Transverse colon (tissue), 4 donors: ENCODE measurements around the gene METTL21C. TPM values are rescaled to one million over a fixed set of nuclear protein-coding genes. Genes with fewer than 3 reads are reported as not detected.

ENCODE experiments used
- DNase-seq: peaks from one replicate; pipeline ENCODE4 v3.0.0-alpha.2; 2019
- H3K27ac ChIP-seq, 4 donors: fragments of 200-600 bp; sonication (generic); 2 replicates each; pipeline ENCODE4 v1.5.1; 2016 to 2018; ENCODE audit warnings: inconsistent platforms in 4 of 4
- H3K27me3 ChIP-seq: fragments of 200-600 bp; sonication (generic); 2 replicates; pipeline ENCODE4 v1.5.1; 2017; ENCODE audit warnings: inconsistent platforms
- H3K36me3 ChIP-seq, 4 donors: fragments of 200-600 bp; sonication (generic); 2 replicates each; pipeline ENCODE4 v1.5.1; 2017 to 2019; ENCODE audit warnings: inconsistent platforms in 4 of 4
- H3K4me1 ChIP-seq, 4 donors: fragments of 200-600 bp; sonication (generic); 2 replicates each; pipeline ENCODE4 v1.5.1; 2017 to 2020; ENCODE audit warnings: inconsistent platforms in 4 of 4
- H3K4me3 ChIP-seq, 4 donors: fragments of 200-600 bp; sonication (generic); 1 replicate in 1 of 4; 2 replicates in 3 of 4; pipeline versions ENCODE4 v1.5.1 to v1.6.1; 2017 to 2019; ENCODE audit warnings: inconsistent platforms in 4 of 4
- H3K9me3 ChIP-seq, 2 donors: fragments of 200-600 bp; sonication (generic); 2 replicates each; pipeline ENCODE4 v1.5.1; 2017 to 2019; ENCODE audit warnings: inconsistent platforms in 2 of 2
- EP300 ChIP-seq: sonication (generic); formaldehyde crosslinking; IDR thresholded peaks from one replicate; pipeline ENCODE4 v1.6.1; 2017; ENCODE audit warnings: antibody characterized with exemption, low read depth
- POLR2A ChIP-seq: fragments of 450-650 bp; IDR thresholded peaks from one replicate; pipeline ENCODE4 v1.6.1; 2016; ENCODE audit warnings: antibody characterized with exemption, mild to moderate bottlenecking, moderate library complexity
- POLR2AphosphoS5 ChIP-seq, 3 donors: sonication (generic); formaldehyde crosslinking; IDR thresholded peaks; one replicate each; pipeline ENCODE4 v1.6.1; 2016; ENCODE audit warnings: antibody characterized with exemption in 3 of 3
- WGBS, 2 donors: methylation state at CpG; one replicate each; pipeline ENCODE4 v1.1.5; 2018; ENCODE audit warnings: low coverage in 1 of 2; 5-methylcytosine and 5-hydroxymethylcytosine counted together
- in situ Hi-C, 4 donors: fragments of 200-750 bp; cut with MboI; loops; one replicate each; pipeline versions ENCODE4 v1.15.0 to v1.15.1; 2017; ENCODE audit warnings: low sequenced_read_pairs in 3 of 4, low pct_ligation_motif_present in 1 of 4, low pct_unique_long_range_greater_than_20kb in 1 of 4
- intact Hi-C: fragments of 100-400 bp; cut with DNase I; formaldehyde crosslinking; loops from one replicate; pipeline ENCODE4 v1.15.1; 2023; ENCODE audit warnings: low total_unique reads
- total RNA-seq, 4 donors: library from RNA; depleted of rRNA; stranded (reverse); fragments of >200 nt; gene quantifications; one replicate each; pipeline ENCODE4 v1.1.0, GENCODE V29; 2016
- TF ChIP-seq, protein P1 (sequence below), 5 experiments: fragments of 200-600 bp in 3 of 5; fragments of 450-650 bp in 2 of 5; sonication (generic) in 3 of 5; IDR thresholded peaks; 1 replicate in 2 of 5; 2 replicates in 3 of 5; pipeline ENCODE4 v1.5.1; 2016 to 2017; ENCODE audit warnings: antibody characterized with exemption in 5 of 5, inconsistent platforms in 3 of 5, mild to moderate bottlenecking in 2 of 5, moderate library complexity in 1 of 5

Gene METTL21C
- total RNA-seq, 4 donors from 2014 or later, result not detected

DNA sequence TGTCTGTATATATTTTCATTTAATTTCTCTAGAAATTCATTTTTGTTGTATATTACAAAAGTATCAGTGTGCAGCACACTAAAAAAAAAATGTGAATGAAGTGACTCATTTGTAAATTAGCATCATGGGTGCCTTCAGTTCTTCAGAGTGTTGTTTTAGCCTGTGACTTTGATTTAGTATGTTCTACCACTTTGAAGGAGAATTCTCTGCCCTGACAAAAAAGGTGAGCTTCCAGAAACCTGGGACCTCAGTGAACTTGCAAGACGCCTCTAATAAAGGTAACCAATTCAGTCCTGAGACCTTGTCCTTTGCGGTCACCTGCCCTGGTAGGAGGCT lies 2.4 kb downstream of the METTL21C start:
- DNase-seq, result no peak
- Histone ChIP-seq H3K27ac (no peak overlapping the region), H3K36me3 (no peaks in the 10 kb centered on the region), H3K27me3 (peaks cover 42% of the 10 kb centered on the region), H3K4me1 (no peaks in the 10 kb centered on the region), H3K9me3 (no peaks in the 10 kb centered on the region), H3K4me3 (no peak overlapping the region)
- TF ChIP-seq, protein P1, sequence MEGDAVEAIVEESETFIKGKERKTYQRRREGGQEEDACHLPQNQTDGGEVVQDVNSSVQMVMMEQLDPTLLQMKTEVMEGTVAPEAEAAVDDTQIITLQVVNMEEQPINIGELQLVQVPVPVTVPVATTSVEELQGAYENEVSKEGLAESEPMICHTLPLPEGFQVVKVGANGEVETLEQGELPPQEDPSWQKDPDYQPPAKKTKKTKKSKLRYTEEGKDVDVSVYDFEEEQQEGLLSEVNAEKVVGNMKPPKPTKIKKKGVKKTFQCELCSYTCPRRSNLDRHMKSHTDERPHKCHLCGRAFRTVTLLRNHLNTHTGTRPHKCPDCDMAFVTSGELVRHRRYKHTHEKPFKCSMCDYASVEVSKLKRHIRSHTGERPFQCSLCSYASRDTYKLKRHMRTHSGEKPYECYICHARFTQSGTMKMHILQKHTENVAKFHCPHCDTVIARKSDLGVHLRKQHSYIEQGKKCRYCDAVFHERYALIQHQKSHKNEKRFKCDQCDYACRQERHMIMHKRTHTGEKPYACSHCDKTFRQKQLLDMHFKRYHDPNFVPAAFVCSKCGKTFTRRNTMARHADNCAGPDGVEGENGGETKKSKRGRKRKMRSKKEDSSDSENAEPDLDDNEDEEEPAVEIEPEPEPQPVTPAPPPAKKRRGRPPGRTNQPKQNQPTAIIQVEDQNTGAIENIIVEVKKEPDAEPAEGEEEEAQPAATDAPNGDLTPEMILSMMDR (IDR thresholded peaks at IDR 0.05), result no peak
- TF ChIP-seq POLR2A (no peak), POLR2AphosphoS5 (IDR thresholded peaks at IDR 0.05) (no peak), EP300 (no peak)
- 80 to 88% methylated on average over 2 of the region's 2 CpGs for WGBS, 2 donors
- in situ Hi-C loops, result no loop called here
- intact Hi-C loops, result no loop called here

- H3K36me3 ChIP-seq, result no peaks in the 10 kb centered on the region
- intact Hi-C loops, result no loop called here
- H3K27me3 ChIP-seq, result peaks cover 42% of the 10 kb centered on the region
- no peaks in the 10 kb centered on the region for H3K4me1 ChIP-seq
- no peak for DNase-seq
- WGBS, 2 donors, result 90 to 97% methylated on average over 4 of the region's 4 CpGs
- H3K4me3 ChIP-seq, result no peak overlapping the region
- no peaks in the 10 kb centered on the region for H3K9me3 ChIP-seq
- TF ChIP-seq, protein P1 (IDR thresholded peaks at IDR 0.05), result no peak
- TF ChIP-seq EP300, result no peak
- TF ChIP-seq POLR2A, result no peak
- no peak for TF ChIP-seq POLR2AphosphoS5 (IDR thresholded peaks at IDR 0.05)
- in situ Hi-C loops, result no loop called here
- H3K27ac ChIP-seq, result no peak overlapping the region
Observed at GRCh38 chr13:102690883-102691282, 4.0 kb downstream of the METTL21C start.

- DNase-seq, result no peak
- no peak overlapping the region for H3K4me3 ChIP-seq
- WGBS, 2 donors, result 60 to 73% methylated on average over 2 to 12 of the region's 13 CpGs
- no peak overlapping the region for H3K27ac ChIP-seq
- no peaks in the 10 kb centered on the region for H3K4me1 ChIP-seq
- no peaks in the 10 kb centered on the region for H3K9me3 ChIP-seq
- no peaks in the 10 kb centered on the region for H3K36me3 ChIP-seq
- peaks cover 34% of the 10 kb centered on the region for H3K27me3 ChIP-seq
- TF ChIP-seq POLR2AphosphoS5 (IDR thresholded peaks at IDR 0.05) (no peak), POLR2A (no peak), EP300 (no peak)
- TF ChIP-seq, protein P1 (IDR thresholded peaks at IDR 0.05), result no peak
- in situ Hi-C loops (no loop called here), intact Hi-C loops (no loop called here)
Observed at GRCh38 chr13:102688306-102688973, 6.4 kb downstream of the METTL21C start.

DNA sequence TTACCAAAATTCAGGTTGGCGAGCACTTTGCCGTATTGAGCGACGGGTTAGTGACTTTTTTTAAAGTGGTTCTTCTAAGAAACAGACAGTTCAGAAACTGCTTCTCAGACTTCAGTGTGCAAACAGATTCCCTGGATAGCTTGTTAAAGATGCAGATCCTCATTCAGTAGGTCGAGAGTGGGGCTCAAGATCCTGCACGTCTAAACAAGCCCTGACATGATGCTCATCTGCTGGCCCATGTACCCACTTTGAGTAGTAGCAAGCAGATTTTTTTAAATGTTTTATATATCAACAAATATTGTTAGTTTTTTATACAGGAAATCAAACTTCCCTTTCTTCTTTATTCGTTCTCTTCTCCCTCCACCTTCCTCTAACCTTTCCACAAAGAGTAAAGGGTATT lies 7.3 kb downstream of the METTL21C start:
- WGBS, 2 donors, result 68 to 80% methylated on average over 7 of the region's 7 CpGs
- Histone ChIP-seq H3K4me1 (no peaks in the 10 kb centered on the region), H3K27ac (no peak overlapping the region), H3K4me3 (no peak overlapping the region), H3K36me3 (no peaks in the 10 kb centered on the region), H3K9me3 (no peaks in the 10 kb centered on the region), H3K27me3 (peaks cover 24% of the 10 kb centered on the region)
- intact Hi-C loops (no loop called here), in situ Hi-C loops (no loop called here)
- TF ChIP-seq EP300, result no peak
- TF ChIP-seq POLR2AphosphoS5 (IDR thresholded peaks at IDR 0.05), result no peak
- TF ChIP-seq POLR2A, result no peak
- TF ChIP-seq, protein P1 (IDR thresholded peaks at IDR 0.05), result no peak
- no peak for DNase-seq
